HPDE6-E6E7 (cell line): ENCODE measurements around the gene FSTL1.

ENCODE experiments used
- DNase-seq: peaks from one replicate; pipeline ENCODE4 v3.0.0; 2011; ENCODE audit warnings: missing footprints; ENCODE audit errors: extremely low spot score

Gene FSTL1

DNA sequence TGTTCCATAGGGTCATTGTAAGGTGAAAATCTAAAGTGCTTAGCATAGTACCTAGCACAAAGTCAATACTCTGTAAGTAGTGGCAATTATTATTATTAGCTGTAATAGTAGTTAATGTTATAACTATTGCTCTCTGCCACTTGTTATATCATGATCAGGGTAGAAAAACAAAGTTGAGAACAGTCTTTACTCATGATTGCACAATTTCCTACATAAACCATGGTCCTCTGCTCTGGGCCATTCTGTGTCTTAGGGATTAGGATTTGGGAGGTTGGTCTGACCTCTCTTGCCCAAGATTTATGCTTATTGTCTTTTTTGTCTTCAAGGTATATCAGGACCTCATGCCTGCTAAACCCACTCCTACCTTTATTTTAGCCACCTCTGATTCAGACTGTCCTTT lies 97.3 kb downstream of the FSTL1 start:
- no peak for DNase-seq

GRCh38 chr3:120352017-120352416 lies 98.8 kb downstream of the FSTL1 start:
- no peak for DNase-seq

- no peak for DNase-seq
Observed at GRCh38 chr3:120350401-120350941, 100.3 kb downstream of the FSTL1 start.

DNA sequence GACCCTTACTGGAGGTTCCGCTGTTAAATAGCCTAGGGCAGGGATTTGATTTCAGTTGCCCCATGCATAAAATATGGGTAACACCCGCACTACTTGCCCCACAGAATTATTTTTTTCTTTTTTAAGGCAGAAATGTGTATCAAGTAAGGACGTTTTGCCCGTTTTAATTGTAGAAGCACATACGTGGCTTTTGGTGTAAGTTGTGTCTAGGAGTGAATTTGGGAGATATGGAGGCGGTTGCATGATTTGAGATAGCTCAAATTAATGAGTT lies 101.0 kb downstream of the FSTL1 start:
- no peak for DNase-seq

DNA sequence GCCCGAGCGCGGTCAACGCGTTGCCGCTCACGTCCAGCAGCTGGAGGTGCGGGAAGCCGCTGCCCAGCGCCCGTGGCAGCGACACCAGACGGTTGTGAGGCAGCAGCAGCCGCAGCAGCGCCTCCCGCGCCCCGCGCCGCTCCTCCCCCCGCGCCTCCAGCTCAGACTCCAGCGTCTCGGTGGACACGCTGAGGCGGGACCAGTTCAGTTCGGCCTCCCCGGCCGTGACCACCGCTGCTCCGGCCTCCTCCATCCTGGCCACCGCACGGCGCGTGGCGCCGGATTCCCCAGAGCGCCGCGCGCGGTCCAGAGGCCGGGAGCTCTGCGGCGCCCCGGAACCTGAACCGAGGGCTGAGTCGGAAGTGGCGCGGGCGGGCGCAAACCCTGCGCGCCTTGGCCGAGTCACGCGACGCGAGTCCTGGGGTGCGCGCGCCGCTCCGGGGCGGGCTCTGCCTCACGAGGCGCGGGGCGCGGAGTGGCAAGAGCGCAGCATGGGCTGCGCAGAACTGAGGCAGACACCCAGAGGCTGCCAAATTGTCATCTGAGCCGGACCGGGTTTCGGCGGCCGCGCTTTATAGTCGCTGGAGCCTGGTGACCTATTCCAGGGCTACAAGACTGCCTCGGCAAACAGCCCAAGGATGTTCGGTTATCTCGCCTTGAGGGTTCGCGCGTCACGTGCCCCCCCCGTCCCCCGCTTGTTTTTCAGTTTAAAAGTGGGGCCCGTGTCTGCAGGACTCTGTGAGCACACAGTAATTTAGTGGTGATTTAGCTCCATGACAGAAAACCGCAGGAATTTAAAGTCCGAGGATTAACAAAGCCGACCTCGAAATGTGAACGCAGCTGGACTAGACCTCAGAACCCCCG lies 101.6 kb downstream of the FSTL1 start, which contains the start of gene LRRC58:
LRRC58 (minus strand) TSS at position 364 of the 864 bp plus-strand sequence; CDS start at position 253, 111 bp downstream.
- DNase-seq = peak; percentile 82

DNA sequence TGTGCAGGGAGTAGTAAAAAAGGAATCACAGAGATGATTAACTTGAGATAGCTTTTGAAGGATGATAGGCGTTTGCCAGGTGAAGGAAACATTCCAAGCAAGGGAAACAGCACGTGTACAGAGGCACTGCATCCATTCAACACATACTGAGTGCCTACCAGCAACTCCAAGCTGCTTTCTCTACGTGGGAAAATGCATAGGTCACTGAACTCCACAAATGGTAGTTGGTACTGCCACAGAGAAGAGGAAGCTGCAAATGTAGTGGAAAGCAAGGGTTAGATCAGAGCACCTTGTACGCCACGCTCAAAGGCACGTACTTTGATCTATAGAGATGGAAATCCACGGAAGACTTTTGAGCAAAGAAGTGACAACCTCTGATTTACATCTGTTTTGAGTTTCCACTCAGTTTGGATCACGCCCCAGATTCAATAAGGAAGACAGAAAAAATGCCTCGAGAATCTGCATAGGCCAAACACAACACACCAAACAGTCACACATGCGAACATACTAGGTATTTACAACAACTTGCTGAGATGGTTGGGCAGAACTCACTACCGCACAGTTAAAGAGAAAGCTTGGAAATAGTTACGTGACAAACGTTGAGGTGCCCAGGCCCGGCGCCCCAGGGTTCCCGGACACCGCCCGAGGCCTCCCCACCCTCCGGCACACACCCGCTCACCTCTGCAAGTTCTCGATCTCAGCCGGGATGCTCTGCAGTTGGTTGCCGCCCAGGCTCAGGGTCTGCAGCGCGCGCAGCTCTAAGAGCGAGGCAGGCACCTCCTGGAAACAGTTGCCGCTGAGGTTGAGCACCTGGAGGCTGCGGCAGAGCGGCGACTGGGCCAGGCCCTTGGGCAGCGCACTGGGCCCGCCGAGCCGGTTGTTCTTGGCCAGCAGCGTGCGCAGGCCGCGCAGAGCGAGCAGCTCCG lies 102.5 kb downstream of the FSTL1 start:
- DNase-seq = peak; percentile 29

DNA sequence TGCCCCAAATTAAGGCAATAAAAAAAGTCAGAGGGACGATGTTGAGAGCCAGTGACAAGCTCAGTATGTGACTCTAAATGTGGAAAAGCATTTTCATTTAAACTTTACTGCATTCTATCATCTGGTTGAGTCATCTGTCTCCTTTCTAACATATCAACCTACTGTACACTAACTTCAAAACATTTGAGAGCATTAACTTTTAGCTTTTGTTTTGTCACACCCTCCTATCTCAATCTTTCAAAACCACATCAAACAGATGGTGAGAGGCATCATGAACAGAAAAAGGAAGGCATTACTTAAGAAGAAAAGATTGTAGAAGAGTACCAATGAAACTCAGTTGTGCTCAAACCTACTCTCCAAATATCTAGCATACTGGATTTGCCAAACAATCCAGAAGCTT lies 106.4 kb downstream of the FSTL1 start:
- no peak for DNase-seq
